Coronary artery (tissue), 2 donors: ENCODE measurements around the gene GRAMD4.

ENCODE experiments used
- DNase-seq: peaks from one replicate; pipeline ENCODE4 v3.0.0-alpha.2; 2017; ENCODE audit warnings: low spot score
- H3K27ac ChIP-seq, 2 donors: fragments of 200-600 bp; sonication (generic); one replicate each; pipeline ENCODE4 v1.5.1; 2016 to 2019
- H3K4me3 ChIP-seq: fragments of 200-600 bp; sonication (generic); 2 replicates; pipeline ENCODE4 v1.5.1; 2016; ENCODE audit warnings: mild to moderate bottlenecking, moderate library complexity
- CTCF ChIP-seq: fragments of 200-600 bp; sonication (generic); IDR thresholded peaks from one replicate; pipeline ENCODE4 v1.5.1; 2019; ENCODE audit warnings: antibody characterized with exemption

Gene GRAMD4

GRCh38 chr22:46676881-46677280 lies 56.7 kb downstream of the GRAMD4 start:
- DNase-seq: no peak
- TF ChIP-seq CTCF: no peak
- Histone ChIP-seq H3K4me3 (no peak overlapping the region), H3K27ac (no peak overlapping the region)

- no peak overlapping the region for H3K4me3 ChIP-seq
- no peak for DNase-seq
- no peak for TF ChIP-seq CTCF
- H3K27ac ChIP-seq: no peak overlapping the region
These were observed 57.3 kb downstream of the GRAMD4 start for GRCh38 chr22:46677323-46678002.

GRCh38 chr22:46678003-46678657 lies 57.9 kb downstream of the GRAMD4 start:
- H3K4me3 ChIP-seq: no peak overlapping the region
- no peak for DNase-seq
- no peak for TF ChIP-seq CTCF
- no peak overlapping the region for H3K27ac ChIP-seq

GRCh38 chr22:46678785-46679700 lies 58.9 kb downstream of the GRAMD4 start:
- Histone ChIP-seq H3K27ac (no peak overlapping the region), H3K4me3 (no peak overlapping the region)
- no peak for DNase-seq
- no peak for TF ChIP-seq CTCF

GRCh38 chr22:46679706-46680269 lies 59.6 kb downstream of the GRAMD4 start:
- DNase-seq: no peak
- no peak overlapping the region for H3K4me3 ChIP-seq
- peak overlapping the region in 1 of 2 donors; percentile 56 for H3K27ac ChIP-seq
- no peak for TF ChIP-seq CTCF

GRCh38 chr22:46681010-46681409 lies 60.8 kb downstream of the GRAMD4 start:
- H3K4me3 ChIP-seq: no peak overlapping the region
- DNase-seq: no peak
- no peak for TF ChIP-seq CTCF
- H3K27ac ChIP-seq: no peak overlapping the region
